ENCODE results near the gene ARFIP1.

GRCh38 chr4:152870606-152871005 is 90.9 kb downstream of the ARFIP1 start:
- TF ChIP-seq CTCF (IDR thresholded peaks at IDR 0.05), result no peak
- no peak for TF ChIP-seq EZH2 (IDR thresholded peaks at IDR 0.05; ENCODE audit: borderline replicate concordance, insufficient read depth, low read depth, low read length, poor library complexity, severe bottlenecking)
